GM12892 (cell line): Measurements from ENCODE around the gene THBD.

Experiments used
- POLR2A ChIP-seq: IDR thresholded peaks from 2 replicates; pipeline ENCODE4 v1.6.1; 2011; ENCODE audit warnings: low read depth, low read length, control low read depth
- POLR2AphosphoS5 ChIP-seq: IDR thresholded peaks from 2 replicates; pipeline ENCODE4 v1.6.1; 2011; ENCODE audit warnings: low read depth, low read length, control low read depth
- TAF1 ChIP-seq: IDR thresholded peaks from 2 replicates; pipeline ENCODE4 v1.6.1; 2011; ENCODE audit warnings: low read depth, mild to moderate bottlenecking, control low read depth, low read length, borderline replicate concordance

GRCh38 chr20:23039885-23040508 lies 9.5 kb downstream of the THBD start:
- no peak for TF ChIP-seq POLR2AphosphoS5
- no peak for TF ChIP-seq POLR2A
- no peak for TF ChIP-seq TAF1
